SK-N-SH (cell line): ENCODE measurements around the gene PTTG1IP2.

Experiments
- CTCF ChIP-seq: fragments of 200-600 bp; sonication (generic); IDR thresholded peaks from 2 replicates; pipeline ENCODE4 v1.6.1; 2017; ENCODE audit warnings: antibody characterized with exemption, mild to moderate bottlenecking, moderate library complexity
- ELF1 ChIP-seq: IDR thresholded peaks from 2 replicates; pipeline ENCODE4 v1.4.0; 2012
- EP300 ChIP-seq, 2 experiments: IDR thresholded peaks; 2 replicates each; pipeline versions ENCODE4 v1.4.0 to v1.6.1; 2012; ENCODE audit warnings: borderline replicate concordance in 1 of 2, low read depth in 1 of 2, low read length in 1 of 2
- JUND ChIP-seq: IDR thresholded peaks from 2 replicates; pipeline ENCODE4 v1.4.0; 2012
- NRF1 ChIP-seq: IDR thresholded peaks from 2 replicates; pipeline ENCODE4 v1.6.1; 2012; ENCODE audit warnings: low read depth, mild to moderate bottlenecking, low read length
- SMC3 ChIP-seq: IDR thresholded peaks from 2 replicates; pipeline ENCODE4 v1.6.1; 2012; ENCODE audit warnings: low read depth, low read length, improper control_type of control experiment
- TAF1 ChIP-seq: IDR thresholded peaks from 2 replicates; pipeline ENCODE4 v1.6.1; 2012; ENCODE audit warnings: low read depth, mild to moderate bottlenecking, low read length, moderate library complexity, borderline replicate concordance
- YY1 ChIP-seq: IDR thresholded peaks from 2 replicates; pipeline ENCODE4 v1.4.0; 2012; ENCODE audit warnings: low read depth, mild to moderate bottlenecking
- TF ChIP-seq, protein P1 (sequence below): IDR thresholded peaks from 2 replicates; pipeline ENCODE4 v1.4.0; 2012; ENCODE audit warnings: low read depth, borderline replicate concordance

- TF ChIP-seq ELF1: no peak
- TF ChIP-seq NRF1: no peak
- no peak for TF ChIP-seq SMC3
- TF ChIP-seq CTCF: no peak
- no peak for TF ChIP-seq YY1
- TF ChIP-seq JUND: no peak
- no peak for TF ChIP-seq EP300 (IDR thresholded peaks at IDR 0.05; ENCODE audit: borderline replicate concordance in 1 of 2, low read depth in 1 of 2, low read length in 1 of 2)
- TF ChIP-seq, protein P1, sequence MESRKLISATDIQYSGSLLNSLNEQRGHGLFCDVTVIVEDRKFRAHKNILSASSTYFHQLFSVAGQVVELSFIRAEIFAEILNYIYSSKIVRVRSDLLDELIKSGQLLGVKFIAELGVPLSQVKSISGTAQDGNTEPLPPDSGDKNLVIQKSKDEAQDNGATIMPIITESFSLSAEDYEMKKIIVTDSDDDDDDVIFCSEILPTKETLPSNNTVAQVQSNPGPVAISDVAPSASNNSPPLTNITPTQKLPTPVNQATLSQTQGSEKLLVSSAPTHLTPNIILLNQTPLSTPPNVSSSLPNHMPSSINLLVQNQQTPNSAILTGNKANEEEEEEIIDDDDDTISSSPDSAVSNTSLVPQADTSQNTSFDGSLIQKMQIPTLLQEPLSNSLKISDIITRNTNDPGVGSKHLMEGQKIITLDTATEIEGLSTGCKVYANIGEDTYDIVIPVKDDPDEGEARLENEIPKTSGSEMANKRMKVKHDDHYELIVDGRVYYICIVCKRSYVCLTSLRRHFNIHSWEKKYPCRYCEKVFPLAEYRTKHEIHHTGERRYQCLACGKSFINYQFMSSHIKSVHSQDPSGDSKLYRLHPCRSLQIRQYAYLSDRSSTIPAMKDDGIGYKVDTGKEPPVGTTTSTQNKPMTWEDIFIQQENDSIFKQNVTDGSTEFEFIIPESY: no peak
- TF ChIP-seq TAF1: no peak
These were observed 16.4 kb downstream of the PTTG1IP2 start for GRCh38 chr7:90485734-90486316.
